HepG2 (cell line): Measurements from ENCODE around the gene TULP4. TPM values are rescaled to one million over a fixed set of nuclear protein-coding genes. Genes with fewer than 3 reads are reported as not detected.

Source experiments
- ATAC-seq: fragments of 200-7000 bp; cut with Tn5 transposase; 3 replicates; pipeline ENCODE4 v1.9.1; 2020; ENCODE audit warnings: mild to moderate bottlenecking, moderate library complexity
- BruUV-seq: library from RNA; stranded (reverse); fragments of 400-500 nt; replicated peaks from 2 replicates; lab custom pipeline; 2021; lab: Mats Ljungman, UMichigan
- CTCF ChIA-PET: fragments of 300-600 bp; formaldehyde crosslinking; extraction: SDS; loops from one replicate; lab custom pipeline; 2021; ENCODE audit warnings: low total read pairs, inconsistent platforms, low intra/inter-chr PET ratio; lab: Yijun Ruan, JAX
- POLR2A ChIA-PET: fragments of 350-600 bp; sonication (Branson Sonifier 250); formaldehyde crosslinking; loops from one replicate; lab custom pipeline; 2020; ENCODE audit warnings: antibody characterized with exemption, inconsistent platforms; lab: Yijun Ruan, JAX
- DNase-seq: peaks from one replicate; pipeline ENCODE4 v3.0.0-alpha.2; 2015; ENCODE audit warnings: low spot score
- FAIRE-seq: peaks from 3 replicates; lab custom pipeline; 2011; peaks lifted over from hg19 to GRCh38; lab: Jason Lieb, UNC
- H2AFZ ChIP-seq: one replicate; pipeline ENCODE4 v1.6.1; 2011; ENCODE audit warnings: low read length, inconsistent platforms
- H3K27ac ChIP-seq: fragments of 300-600 bp; 3 replicates; pipeline ENCODE4 v1.8.0; 2011; ENCODE audit warnings: mixed run types, mild to moderate bottlenecking, mixed read lengths, low read length, inconsistent platforms; ENCODE audit not compliant: insufficient read depth; ENCODE audit errors: extremely low read length
- H3K27me3 ChIP-seq, 2 experiments: fragments of 200-600 bp in 1 of 2; 2 replicates in 1 of 2; 3 replicates in 1 of 2; pipeline versions ENCODE4 v1.6.0 to v1.8.0; 2011; ENCODE audit warnings: low read length in 2 of 2, mild to moderate bottlenecking in 2 of 2, moderate library complexity in 2 of 2, inconsistent platforms in 1 of 2; ENCODE audit not compliant: insufficient read depth in 2 of 2, control insufficient read depth in 1 of 2
- H3K36me3 ChIP-seq, 2 experiments: fragments of 200-600 bp in 1 of 2; replicated peaks in 1 of 2; 2 replicates in 1 of 2; 3 replicates in 1 of 2; pipeline versions ENCODE4 v1.5.1 to v1.8.0; 2011; ENCODE audit warnings: low read length in 2 of 2, inconsistent platforms in 1 of 2; ENCODE audit not compliant: insufficient read depth in 2 of 2, control insufficient read depth in 1 of 2
- H3K4me1 ChIP-seq: 2 replicates; pipeline ENCODE4 v1.5.1; 2012; ENCODE audit warnings: low read length, inconsistent platforms; ENCODE audit not compliant: insufficient read depth
- H3K4me2 ChIP-seq: 2 replicates; pipeline ENCODE4 v1.6.0; 2011; ENCODE audit warnings: low read depth, low read length, inconsistent platforms
- H3K4me3 ChIP-seq, 3 experiments: fragments of 200-600 bp in 1 of 3; sonication (generic), shearing (Covaris generic) in 1 of 3; replicated peaks in 1 of 3; 2 replicates each; pipeline ENCODE4 v1.5.1; 2011 to 2016; ENCODE audit warnings: low read length in 3 of 3, inconsistent platforms in 2 of 3, low read depth in 2 of 3, mild to moderate bottlenecking in 2 of 3, control low read depth in 1 of 3, mixed read lengths in 1 of 3; ENCODE audit not compliant: insufficient read depth in 1 of 3
- H3K79me2 ChIP-seq: one replicate; pipeline ENCODE4 v1.6.1; 2011; ENCODE audit warnings: low read length, inconsistent platforms; ENCODE audit not compliant: insufficient read depth
- H3K9ac ChIP-seq: 2 replicates; pipeline ENCODE4 v1.6.0; 2011; ENCODE audit warnings: mild to moderate bottlenecking, low read depth, low read length, inconsistent platforms; ENCODE audit not compliant: insufficient read depth
- H3K9me3 ChIP-seq: 2 replicates; pipeline ENCODE4 v1.5.1; 2012; ENCODE audit warnings: mild to moderate bottlenecking, low read length
- H4K20me1 ChIP-seq: 2 replicates; pipeline ENCODE4 v1.6.0; 2011; ENCODE audit warnings: inconsistent platforms, mild to moderate bottlenecking, low read length, moderate library complexity; ENCODE audit not compliant: insufficient read depth
- HNF4A ChIP-seq: sonication (generic); formaldehyde crosslinking; IDR thresholded peaks from 2 replicates; pipeline ENCODE4 v1.4.0; 2020; ENCODE audit warnings: missing genetic modification reagents
- LRRFIP1 ChIP-seq: sonication (generic); formaldehyde crosslinking; conservative IDR thresholded peaks from 2 replicates; pipeline ENCODE4 v1.4.0; 2020; ENCODE audit warnings: missing genetic modification reagents
- MBD4 ChIP-seq: IDR thresholded peaks from 2 replicates; pipeline ENCODE4 v1.6.1; 2012; ENCODE audit warnings: low read length, inconsistent platforms, borderline replicate concordance
- POGK ChIP-seq: sonication (generic); formaldehyde crosslinking; conservative IDR thresholded peaks from 2 replicates; pipeline ENCODE4 v1.8.0; 2022; ENCODE audit warnings: mild to moderate bottlenecking, moderate library complexity, missing genetic modification reagents
- ZNF264 ChIP-seq: sonication (generic); formaldehyde crosslinking; IDR thresholded peaks from 2 replicates; pipeline ENCODE4 v1.4.0; 2020; ENCODE audit warnings: missing genetic modification reagents
- WGBS: methylation state at CpG from one replicate; pipeline ENCODE4 v1.1.6; 2017; ENCODE audit warnings: low lambda C conversion rate; 5-methylcytosine and 5-hydroxymethylcytosine counted together
- in situ Hi-C: cut with HindIII; loops from 2 replicates; pipeline ENCODE4 v1.10.0; 2017; ENCODE audit warnings: low pct_unique_long_range_greater_than_20kb; ENCODE audit not compliant: extremely low pct_ligation_motif_present
- intact Hi-C: fragments of 100-400 bp; cut with micrococcal nuclease; formaldehyde crosslinking; loops from one replicate; pipeline ENCODE4 v1.10.0; 2022; ENCODE audit not compliant: unreplicated experiment
- polyA plus RNA-seq, 8 experiments: library from polyadenylated mRNA; depleted of rRNA in 3 of 8; stranded (reverse) in 7 of 8; unstranded in 1 of 8; fragments of >200 nt; fragmentation: Illumina TruSeq in 4 of 8; extraction: Trizol in 4 of 8; gene quantifications; 2 replicates each; pipeline versions ENCODE4 v1.2.1 to v1.2.3, GENCODE V29; 2011 to 2016; ENCODE audit warnings: low read depth in 4 of 8, missing spikeins in 1 of 8, mixed read lengths in 1 of 8; ENCODE audit not compliant: insufficient read depth in 1 of 8
- total RNA-seq, 5 experiments: library from RNA; depleted of rRNA; stranded (reverse); fragments of >200 nt; fragmentation: Illumina TruSeq; extraction: Trizol; gene quantifications; 2 replicates each; pipeline ENCODE4 v1.2.3, GENCODE V29; 2016; ENCODE audit warnings: low read depth in 1 of 5
- TF ChIP-seq, protein P1 (sequence below): sonication (generic); formaldehyde crosslinking; IDR thresholded peaks from 2 replicates; pipeline ENCODE4 v1.5.0; 2020; ENCODE audit warnings: mild to moderate bottlenecking, missing genetic modification reagents, borderline replicate concordance

TULP4 gene
- total and polyA plus RNA-seq, 2 of the 13 experiments (the other 11 are each of a cell fraction or from before 2014, with no cell fraction given), result 21.1 to 122 TPM

GRCh38 chr6:158333094-158333493 is 20.8 kb downstream of the TULP4 start:
- CTCF ChIA-PET, result no interaction called here
- Histone ChIP-seq H3K27ac (no peak overlapping the region), H3K36me3 (peaks cover 0 to 10% of the 10 kb centered on the region in 2 experiments; a peak in 4 of 5 replicates), H3K9me3 (no peaks in the 10 kb centered on the region), H4K20me1 (no peaks in the 10 kb centered on the region), H3K4me1 (peaks cover 58% of the 10 kb centered on the region), H2AFZ (no peak overlapping the region), H3K4me2 (no peak overlapping the region), H3K79me2 (peaks cover 77% of the 10 kb centered on the region), H3K9ac (no peak overlapping the region), H3K27me3 (no peaks in the 10 kb centered on the region), H3K4me3 (no peak overlapping the region)
- 97% methylated on average over 4 of the region's 4 CpGs for WGBS
- DNase-seq (no peak), FAIRE-seq (no peak), ATAC-seq (no peak)
- TF ChIP-seq ZNF264 (CRISPR knock-in tag) (peak; percentile 100), LRRFIP1 (CRISPR knock-in tag) (no peak)
- no TSS peak for BruUV-seq
- POLR2A ChIA-PET, result interaction anchor here (2.6 kb wide), 1 partner anchor 10 kb away, joined by 11 read pairs; no protein-coding TSS in a partner anchor
- in situ Hi-C loops, result no loop called here
- intact Hi-C loops, result no loop called here

DNA sequence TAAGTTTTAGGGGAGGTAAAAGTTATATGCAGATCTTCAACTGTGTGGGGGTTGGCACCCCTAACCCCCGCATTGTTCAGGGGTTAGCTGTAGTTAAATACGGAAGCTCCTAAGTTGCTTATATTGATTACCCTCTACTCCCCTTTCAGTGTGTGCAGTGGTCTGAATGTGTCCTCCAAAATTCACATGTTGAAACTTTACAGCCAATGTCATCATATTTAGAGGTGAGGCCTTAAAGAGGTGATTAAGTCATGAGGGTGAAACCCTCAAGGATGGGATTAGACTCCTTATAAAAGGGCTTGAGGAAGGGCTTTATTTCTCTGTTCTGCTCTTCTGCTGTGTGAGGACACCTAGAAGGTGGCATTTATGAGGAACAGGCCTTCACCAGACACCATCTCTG is 22.3 kb downstream of the TULP4 start:
- TF ChIP-seq, protein P1, sequence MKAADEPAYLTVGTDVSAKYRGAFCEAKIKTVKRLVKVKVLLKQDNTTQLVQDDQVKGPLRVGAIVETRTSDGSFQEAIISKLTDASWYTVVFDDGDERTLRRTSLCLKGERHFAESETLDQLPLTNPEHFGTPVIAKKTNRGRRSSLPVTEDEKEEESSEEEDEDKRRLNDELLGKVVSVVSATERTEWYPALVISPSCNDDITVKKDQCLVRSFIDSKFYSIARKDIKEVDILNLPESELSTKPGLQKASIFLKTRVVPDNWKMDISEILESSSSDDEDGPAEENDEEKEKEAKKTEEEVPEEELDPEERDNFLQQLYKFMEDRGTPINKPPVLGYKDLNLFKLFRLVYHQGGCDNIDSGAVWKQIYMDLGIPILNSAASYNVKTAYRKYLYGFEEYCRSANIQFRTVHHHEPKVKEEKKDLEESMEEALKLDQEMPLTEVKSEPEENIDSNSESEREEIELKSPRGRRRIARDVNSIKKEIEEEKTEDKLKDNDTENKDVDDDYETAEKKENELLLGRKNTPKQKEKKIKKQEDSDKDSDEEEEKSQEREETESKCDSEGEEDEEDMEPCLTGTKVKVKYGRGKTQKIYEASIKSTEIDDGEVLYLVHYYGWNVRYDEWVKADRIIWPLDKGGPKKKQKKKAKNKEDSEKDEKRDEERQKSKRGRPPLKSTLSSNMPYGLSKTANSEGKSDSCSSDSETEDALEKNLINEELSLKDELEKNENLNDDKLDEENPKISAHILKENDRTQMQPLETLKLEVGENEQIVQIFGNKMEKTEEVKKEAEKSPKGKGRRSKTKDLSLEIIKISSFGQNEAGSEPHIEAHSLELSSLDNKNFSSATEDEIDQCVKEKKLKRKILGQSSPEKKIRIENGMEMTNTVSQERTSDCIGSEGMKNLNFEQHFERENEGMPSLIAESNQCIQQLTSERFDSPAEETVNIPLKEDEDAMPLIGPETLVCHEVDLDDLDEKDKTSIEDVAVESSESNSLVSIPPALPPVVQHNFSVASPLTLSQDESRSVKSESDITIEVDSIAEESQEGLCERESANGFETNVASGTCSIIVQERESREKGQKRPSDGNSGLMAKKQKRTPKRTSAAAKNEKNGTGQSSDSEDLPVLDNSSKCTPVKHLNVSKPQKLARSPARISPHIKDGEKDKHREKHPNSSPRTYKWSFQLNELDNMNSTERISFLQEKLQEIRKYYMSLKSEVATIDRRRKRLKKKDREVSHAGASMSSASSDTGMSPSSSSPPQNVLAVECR (CRISPR knock-in tag), result no peak
- TF ChIP-seq POGK (CRISPR knock-in tag) (no peak), MBD4 (no peak), HNF4A (CRISPR knock-in tag) (no peak)
- no peak overlapping the region for H3K4me2 ChIP-seq
- no TSS peak for BruUV-seq
- peaks cover 66% of the 10 kb centered on the region for H3K79me2 ChIP-seq
- WGBS, result 100% methylated on average over 2 of the region's 2 CpGs
- no peaks in the 10 kb centered on the region for H3K9me3 ChIP-seq
- POLR2A ChIA-PET, result no interaction called here
- no peak overlapping the region for H3K4me3 ChIP-seq
- no peak overlapping the region for H2AFZ ChIP-seq
- peaks cover 58% of the 10 kb centered on the region for H3K4me1 ChIP-seq
- intact Hi-C loops (no loop called here), in situ Hi-C loops (no loop called here)
- no peak for ATAC-seq
- CTCF ChIA-PET, result no interaction called here
- no peaks in the 10 kb centered on the region for H3K27me3 ChIP-seq
- 0 out of 2 replicates have a peak, but pooled peaks cover 3% of the 10 kb centered on the region for H4K20me1 ChIP-seq
- DNase-seq, result no peak
- H3K27ac ChIP-seq, result no peak overlapping the region
- FAIRE-seq, result no peak
- no peak overlapping the region for H3K9ac ChIP-seq
- H3K36me3 ChIP-seq, result peaks cover 0 to 10% of the 10 kb centered on the region in 2 experiments; a peak in 4 of 5 replicates
